Astrocyte (in vitro differentiated cells and primary cell): Measurements from ENCODE around the gene MCF2L2. TPM values are rescaled to one million over a fixed set of nuclear protein-coding genes. Genes with fewer than 3 reads are reported as not detected.

Source experiments
- DNase-seq: peaks from one replicate; pipeline ENCODE4 v3.0.0-alpha.2; 2010; ENCODE audit warnings: low read depth
- FAIRE-seq: peaks from 2 replicates; lab custom pipeline; 2011; peaks lifted over from hg19 to GRCh38; lab: Jason Lieb, UNC
- H2AFZ ChIP-seq: 2 replicates; pipeline ENCODE4 v1.6.0; 2012; ENCODE audit warnings: low read depth, low read length, inconsistent platforms
- H3K27ac ChIP-seq: 2 replicates; pipeline ENCODE4 v1.5.1; 2011; ENCODE audit warnings: low read depth, low read length, inconsistent platforms
- H3K27me3 ChIP-seq: 2 replicates; pipeline ENCODE4 v1.6.0; 2011; ENCODE audit warnings: low read length, inconsistent platforms; ENCODE audit not compliant: insufficient read depth
- H3K36me3 ChIP-seq: 2 replicates; pipeline ENCODE4 v1.5.1; 2011; ENCODE audit warnings: low read length, inconsistent platforms; ENCODE audit not compliant: insufficient read depth
- H3K4me1 ChIP-seq: 2 replicates; pipeline ENCODE4 v1.5.1; 2011; ENCODE audit warnings: low read length, inconsistent platforms; ENCODE audit not compliant: insufficient read depth
- H3K4me2 ChIP-seq: 2 replicates; pipeline ENCODE4 v1.6.0; 2012; ENCODE audit warnings: low read length, inconsistent platforms
- H3K4me3 ChIP-seq: 2 replicates; pipeline ENCODE4 v1.5.1; 2011; ENCODE audit warnings: low read depth, mild to moderate bottlenecking, low read length, inconsistent platforms; ENCODE audit not compliant: insufficient read depth
- H3K79me2 ChIP-seq: 2 replicates; pipeline ENCODE4 v1.6.0; 2012; ENCODE audit warnings: mild to moderate bottlenecking, low read length, inconsistent platforms; ENCODE audit not compliant: insufficient read depth
- H3K9ac ChIP-seq: 2 replicates; pipeline ENCODE4 v1.6.0; 2012; ENCODE audit warnings: mild to moderate bottlenecking, low read length, inconsistent platforms
- H3K9me3 ChIP-seq: 2 replicates; pipeline ENCODE4 v1.5.1; 2012; ENCODE audit warnings: low read depth, mild to moderate bottlenecking, low read length, inconsistent platforms; ENCODE audit not compliant: insufficient read depth
- H4K20me1 ChIP-seq: 2 replicates; pipeline ENCODE4 v1.6.0; 2012; ENCODE audit warnings: low read length, inconsistent platforms; ENCODE audit not compliant: insufficient read depth
- H3K27ac Mint-ChIP-seq: one replicate; pipeline ENCODE4 v1.8.0; 2021; ENCODE audit warnings: mild to moderate bottlenecking, mixed read lengths; ENCODE audit not compliant: unreplicated experiment
- H3K27me3 Mint-ChIP-seq: one replicate; pipeline ENCODE4 v1.8.0; 2021; ENCODE audit warnings: low read depth, mixed read lengths; ENCODE audit not compliant: unreplicated experiment
- H3K36me3 Mint-ChIP-seq: one replicate; pipeline ENCODE4 v1.8.0; 2021; ENCODE audit warnings: low read depth, mixed read lengths; ENCODE audit not compliant: unreplicated experiment
- H3K4me1 Mint-ChIP-seq: one replicate; pipeline ENCODE4 v1.8.0; 2021; ENCODE audit warnings: low read depth, mixed read lengths; ENCODE audit not compliant: unreplicated experiment
- H3K4me3 Mint-ChIP-seq: one replicate; pipeline ENCODE4 v1.8.0; 2021; ENCODE audit warnings: mild to moderate bottlenecking, moderate library complexity, mixed read lengths; ENCODE audit not compliant: unreplicated experiment
- H3K9me3 Mint-ChIP-seq: one replicate; pipeline ENCODE4 v1.8.0; 2021; ENCODE audit warnings: mild to moderate bottlenecking, mixed read lengths; ENCODE audit not compliant: unreplicated experiment
- EZH2 ChIP-seq: IDR thresholded peaks from 2 replicates; pipeline ENCODE4 v1.6.1; 2012; ENCODE audit warnings: mild to moderate bottlenecking, low read length, inconsistent platforms; ENCODE audit not compliant: insufficient read depth
- total RNA-seq: library from RNA; stranded (reverse); gene quantifications from 2 replicates; pipeline ENCODE4 v1.2.1, GENCODE V29; 2021
- TF ChIP-seq, protein P1 (sequence below): IDR thresholded peaks from 2 replicates; pipeline ENCODE4 v1.5.1; 2011; ENCODE audit warnings: low read depth, mild to moderate bottlenecking, inconsistent platforms, low read length, moderate library complexity; ENCODE audit not compliant: insufficient read depth

MCF2L2 gene
- total RNA-seq, 1 donor from 2014 or later: 0.89 TPM

- H3K36me3 Mint-ChIP-seq: no peaks in the 10 kb centered on the region
- H3K4me2 ChIP-seq: peak overlapping the region; percentile 82
- no peaks in the 10 kb centered on the region for H3K9me3 Mint-ChIP-seq
- H3K27me3 ChIP-seq: no peaks in the 10 kb centered on the region
- peaks cover 17% of the 10 kb centered on the region for H3K4me1 Mint-ChIP-seq
- H3K4me1 ChIP-seq: peaks cover 24% of the 10 kb centered on the region
- no peak overlapping the region for H3K27ac Mint-ChIP-seq
- no peaks in the 10 kb centered on the region for H3K36me3 ChIP-seq
- H4K20me1 ChIP-seq: no peaks in the 10 kb centered on the region
- H3K27me3 Mint-ChIP-seq: no peaks in the 10 kb centered on the region
- peak overlapping the region; percentile 20 for H2AFZ ChIP-seq
- peak overlapping the region; percentile 24 for H3K4me3 ChIP-seq
- H3K9me3 ChIP-seq: no peaks in the 10 kb centered on the region
- no peak overlapping the region for H3K4me3 Mint-ChIP-seq
- H3K79me2 ChIP-seq: peaks cover 46% of the 10 kb centered on the region
- H3K27ac ChIP-seq: peak overlapping the region; percentile 81
- FAIRE-seq: no peak
- peak; percentile 59 for DNase-seq
- peak overlapping the region; percentile 75 for H3K9ac ChIP-seq
- no peak for TF ChIP-seq EZH2
- TF ChIP-seq, protein P1, sequence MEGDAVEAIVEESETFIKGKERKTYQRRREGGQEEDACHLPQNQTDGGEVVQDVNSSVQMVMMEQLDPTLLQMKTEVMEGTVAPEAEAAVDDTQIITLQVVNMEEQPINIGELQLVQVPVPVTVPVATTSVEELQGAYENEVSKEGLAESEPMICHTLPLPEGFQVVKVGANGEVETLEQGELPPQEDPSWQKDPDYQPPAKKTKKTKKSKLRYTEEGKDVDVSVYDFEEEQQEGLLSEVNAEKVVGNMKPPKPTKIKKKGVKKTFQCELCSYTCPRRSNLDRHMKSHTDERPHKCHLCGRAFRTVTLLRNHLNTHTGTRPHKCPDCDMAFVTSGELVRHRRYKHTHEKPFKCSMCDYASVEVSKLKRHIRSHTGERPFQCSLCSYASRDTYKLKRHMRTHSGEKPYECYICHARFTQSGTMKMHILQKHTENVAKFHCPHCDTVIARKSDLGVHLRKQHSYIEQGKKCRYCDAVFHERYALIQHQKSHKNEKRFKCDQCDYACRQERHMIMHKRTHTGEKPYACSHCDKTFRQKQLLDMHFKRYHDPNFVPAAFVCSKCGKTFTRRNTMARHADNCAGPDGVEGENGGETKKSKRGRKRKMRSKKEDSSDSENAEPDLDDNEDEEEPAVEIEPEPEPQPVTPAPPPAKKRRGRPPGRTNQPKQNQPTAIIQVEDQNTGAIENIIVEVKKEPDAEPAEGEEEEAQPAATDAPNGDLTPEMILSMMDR: no peak
These were observed 163.2 kb downstream of the MCF2L2 start for GRCh38 chr3:183265157-183265642.

DNA sequence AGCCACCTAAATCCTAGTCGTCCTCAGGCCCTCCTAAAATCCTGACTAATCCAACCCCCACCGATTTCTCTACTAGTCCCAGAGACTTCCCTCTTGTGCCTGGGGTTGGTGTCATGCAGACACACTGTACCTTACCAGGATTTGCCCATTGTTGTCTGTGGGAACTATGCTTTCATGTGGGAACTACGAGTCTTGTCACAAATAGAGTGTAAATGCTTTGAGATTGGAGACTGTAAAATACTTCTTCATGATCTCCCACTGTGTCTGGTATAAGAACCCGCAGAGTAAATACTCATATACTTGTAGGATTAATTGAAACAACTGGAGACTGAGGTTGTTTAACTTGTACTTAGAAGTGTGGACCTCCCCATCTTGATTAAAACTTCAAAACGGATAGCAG, 164.2 kb downstream of the MCF2L2 start:
- Mint-ChIP-seq H3K4me3 (no peak overlapping the region), H3K4me1 (peaks cover 26% of the 10 kb centered on the region), H3K9me3 (no peaks in the 10 kb centered on the region), H3K27ac (no peak overlapping the region), H3K27me3 (no peaks in the 10 kb centered on the region), H3K36me3 (no peaks in the 10 kb centered on the region)
- DNase-seq: no peak
- Histone ChIP-seq H3K4me3 (no peak overlapping the region), H3K27me3 (no peaks in the 10 kb centered on the region), H3K9ac (peak overlapping the region; percentile 75), H3K79me2 (peaks cover 49% of the 10 kb centered on the region), H3K36me3 (no peaks in the 10 kb centered on the region), H3K4me2 (no peak overlapping the region), H3K9me3 (no peaks in the 10 kb centered on the region), H4K20me1 (no peaks in the 10 kb centered on the region), H2AFZ (no peak overlapping the region), H3K4me1 (peaks cover 24% of the 10 kb centered on the region), H3K27ac (no peak overlapping the region)
- no peak for FAIRE-seq
- TF ChIP-seq EZH2: no peak
- TF ChIP-seq, protein P1: no peak

- Histone ChIP-seq H3K27me3 (no peaks in the 10 kb centered on the region), H4K20me1 (no peaks in the 10 kb centered on the region), H3K27ac (no peak overlapping the region), H3K9me3 (no peaks in the 10 kb centered on the region), H3K4me3 (no peak overlapping the region), H2AFZ (no peak overlapping the region), H3K4me2 (no peak overlapping the region), H3K4me1 (peaks cover 24% of the 10 kb centered on the region), H3K36me3 (no peaks in the 10 kb centered on the region), H3K79me2 (peaks cover 48% of the 10 kb centered on the region), H3K9ac (no peak overlapping the region)
- Mint-ChIP-seq H3K9me3 (no peaks in the 10 kb centered on the region), H3K27me3 (no peaks in the 10 kb centered on the region), H3K27ac (peak overlapping the region; percentile 21), H3K36me3 (no peaks in the 10 kb centered on the region), H3K4me3 (no peak overlapping the region), H3K4me1 (peaks cover 21% of the 10 kb centered on the region)
- DNase-seq (no peak), FAIRE-seq (no peak)
- TF ChIP-seq EZH2: no peak
- TF ChIP-seq, protein P1: no peak
These were observed 165.5 kb downstream of the MCF2L2 start for GRCh38 chr3:183262875-183263378.
